ENCODE data around the gene PARP15.
"Not testable (repeated sequence)": the region's sequence is repeated elsewhere in the genome, so short reads cannot be mapped to it uniquely, and the experiment has no call there.

The PARP15 gene

DNA sequence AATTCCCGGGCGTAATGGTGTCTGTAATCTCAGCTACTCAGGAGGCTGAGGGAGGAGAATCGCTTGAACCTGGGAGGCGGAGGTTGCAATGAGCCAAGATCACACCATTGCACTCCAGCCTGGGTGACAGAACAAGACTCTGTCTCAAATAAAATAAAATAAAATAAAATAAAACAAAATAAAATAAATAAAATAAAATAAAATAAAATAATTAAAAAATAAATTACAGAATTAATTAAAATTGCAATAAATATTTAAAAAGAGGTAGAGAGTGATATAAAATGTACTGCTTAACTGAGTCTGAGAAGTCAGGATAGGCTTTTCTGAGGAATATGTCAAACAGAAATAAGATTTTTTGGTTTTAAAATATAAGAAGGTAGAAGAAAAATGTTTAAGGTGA is 80.9 kb downstream of the PARP15 start:
- not testable (repeated sequence) for H3K36me3 ChIP-seq (ENCODE audit: low read length); H3K4me2 ChIP-seq (ENCODE audit: low read depth, low read length, poor library complexity, severe bottlenecking); H3F3A ChIP-seq (ENCODE audit: insufficient read depth); H3K27ac ChIP-seq (ENCODE audit: low read depth, low read length); H3K4me3 ChIP-seq (ENCODE audit: insufficient read depth, low read length, poor library complexity, severe bottlenecking); H3K27me3 ChIP-seq (ENCODE audit: low read length); H4K20me1 ChIP-seq (ENCODE audit: low read depth, low read length); H3K9me2 ChIP-seq (replicated peaks; ENCODE audit: insufficient read depth, low read length); H3K79me2 ChIP-seq (ENCODE audit: insufficient read depth, low read length); H3K9me3 ChIP-seq (ENCODE audit: insufficient read depth, low read length); H3K9ac ChIP-seq (ENCODE audit: low read length); H2AFZ ChIP-seq (ENCODE audit: low read depth, low read length, severe bottlenecking)

- H3K9me3 ChIP-seq (ENCODE audit: insufficient read depth, low read length) = no peaks in the 10 kb centered on the region
- no peak overlapping the region for H2AFZ ChIP-seq (ENCODE audit: low read depth, low read length, severe bottlenecking)
- H3K9me2 ChIP-seq (replicated peaks; ENCODE audit: insufficient read depth, low read length) = no peaks in the 10 kb centered on the region
- H3K9ac ChIP-seq (ENCODE audit: low read length) = no peak overlapping the region
- no peak for TF ChIP-seq CTCF (IDR thresholded peaks at IDR 0.05; ENCODE audit: insufficient read depth, low read length, poor library complexity, severe bottlenecking)
- TF ChIP-seq EZH2phosphoT487 (conservative IDR thresholded peaks at IDR 0.05; ENCODE audit: low read length) = no peak
- no peaks in the 10 kb centered on the region for H3K36me3 ChIP-seq (ENCODE audit: low read length)
- no peak overlapping the region for H3K4me2 ChIP-seq (ENCODE audit: low read depth, low read length, poor library complexity, severe bottlenecking)
- no peaks in the 10 kb centered on the region for H4K20me1 ChIP-seq (ENCODE audit: low read depth, low read length)
- H3K27ac ChIP-seq (ENCODE audit: low read depth, low read length) = no peak overlapping the region
- H3K4me3 ChIP-seq (ENCODE audit: insufficient read depth, low read length, poor library complexity, severe bottlenecking) = no peak overlapping the region
- H3K79me2 ChIP-seq (ENCODE audit: insufficient read depth, low read length) = no peaks in the 10 kb centered on the region
- H3F3A ChIP-seq (ENCODE audit: insufficient read depth) = no peaks in the 10 kb centered on the region
- no peaks in the 10 kb centered on the region for H3K27me3 ChIP-seq (ENCODE audit: low read length)
Observed at GRCh38 chr3:122660297-122660974, 83.0 kb downstream of the PARP15 start.

GRCh38 chr3:122661633-122662032 is 84.2 kb downstream of the PARP15 start:
- Histone ChIP-seq H4K20me1 (ENCODE audit: low read depth, low read length) (no peaks in the 10 kb centered on the region), H3K4me3 (ENCODE audit: insufficient read depth, low read length, poor library complexity, severe bottlenecking) (no peak overlapping the region), H3K9me3 (ENCODE audit: insufficient read depth, low read length) (no peaks in the 10 kb centered on the region), H3K36me3 (ENCODE audit: low read length) (no peaks in the 10 kb centered on the region), H3K9ac (ENCODE audit: low read length) (no peak overlapping the region), H3K9me2 (replicated peaks; ENCODE audit: insufficient read depth, low read length) (no peaks in the 10 kb centered on the region), H3K79me2 (ENCODE audit: insufficient read depth, low read length) (no peaks in the 10 kb centered on the region), H3K27me3 (ENCODE audit: low read length) (no peaks in the 10 kb centered on the region), H3K4me2 (ENCODE audit: low read depth, low read length, poor library complexity, severe bottlenecking) (no peak overlapping the region), H3K27ac (ENCODE audit: low read depth, low read length) (no peak overlapping the region), H2AFZ (ENCODE audit: low read depth, low read length, severe bottlenecking) (no peak overlapping the region), H3F3A (ENCODE audit: insufficient read depth) (no peaks in the 10 kb centered on the region)
- TF ChIP-seq CTCF (IDR thresholded peaks at IDR 0.05; ENCODE audit: insufficient read depth, low read length, poor library complexity, severe bottlenecking) = no peak

- no peaks in the 10 kb centered on the region for H3K79me2 ChIP-seq (ENCODE audit: insufficient read depth, low read length)
- H3K9ac ChIP-seq (ENCODE audit: low read length) = no peak overlapping the region
- H3K4me3 ChIP-seq (ENCODE audit: insufficient read depth, low read length, poor library complexity, severe bottlenecking) = no peak overlapping the region
- H3F3A ChIP-seq (ENCODE audit: insufficient read depth) = no peaks in the 10 kb centered on the region
- no peak for TF ChIP-seq EZH2phosphoT487 (conservative IDR thresholded peaks at IDR 0.05; ENCODE audit: low read length)
- no peak for TF ChIP-seq CTCF (IDR thresholded peaks at IDR 0.05; ENCODE audit: insufficient read depth, low read length, poor library complexity, severe bottlenecking)
- H3K27me3 ChIP-seq (ENCODE audit: low read length) = no peaks in the 10 kb centered on the region
- no peaks in the 10 kb centered on the region for H3K9me3 ChIP-seq (ENCODE audit: insufficient read depth, low read length)
- no peaks in the 10 kb centered on the region for H3K36me3 ChIP-seq (ENCODE audit: low read length)
- H3K4me2 ChIP-seq (ENCODE audit: low read depth, low read length, poor library complexity, severe bottlenecking) = no peak overlapping the region
- H3K27ac ChIP-seq (ENCODE audit: low read depth, low read length) = no peak overlapping the region
- no peaks in the 10 kb centered on the region for H3K9me2 ChIP-seq (replicated peaks; ENCODE audit: insufficient read depth, low read length)
- H2AFZ ChIP-seq (ENCODE audit: low read depth, low read length, severe bottlenecking) = no peak overlapping the region
- H4K20me1 ChIP-seq (ENCODE audit: low read depth, low read length) = no peaks in the 10 kb centered on the region
Observed at GRCh38 chr3:122662505-122662904, 85.1 kb downstream of the PARP15 start.

Data from SU-DHL-6 (cell line).